Loucy (cell line): ENCODE data around the gene FGR.

ENCODE experiments used
- H2AFZ ChIP-seq: fragments of 200-600 bp; sonication (generic); 2 replicates; pipeline ENCODE4 v1.6.0; 2016; ENCODE audit warnings: antibody characterized with exemption, mild to moderate bottlenecking, low read length, moderate library complexity
- H3F3A ChIP-seq: fragments of 200-600 bp; 2 replicates; pipeline ENCODE4 v1.6.0; 2016; ENCODE audit warnings: antibody characterized with exemption, low read depth, mild to moderate bottlenecking
- H3K27me3 ChIP-seq: fragments of 200-600 bp; sonication (generic); 2 replicates; pipeline ENCODE4 v1.6.1; 2014; ENCODE audit warnings: low read length, mild to moderate bottlenecking; ENCODE audit not compliant: insufficient read depth, poor library complexity, severe bottlenecking
- H3K36me3 ChIP-seq: fragments of 200-600 bp; sonication (generic); 2 replicates; pipeline ENCODE4 v1.6.1; 2016; ENCODE audit warnings: low read length; ENCODE audit not compliant: insufficient read depth
- H3K4me1 ChIP-seq: fragments of 200-600 bp; sonication (generic); 2 replicates; pipeline ENCODE4 v1.5.1; 2014; ENCODE audit warnings: low read length, mild to moderate bottlenecking; ENCODE audit not compliant: insufficient read depth, poor library complexity, severe bottlenecking
- H3K4me2 ChIP-seq: fragments of 200-600 bp; sonication (generic); 2 replicates; pipeline ENCODE4 v1.6.0; 2014; ENCODE audit warnings: antibody characterized with exemption, low read length, low read depth, mild to moderate bottlenecking; ENCODE audit not compliant: poor library complexity, severe bottlenecking
- H3K4me3 ChIP-seq: fragments of 200-600 bp; sonication (generic); 2 replicates; pipeline ENCODE4 v1.5.1; 2014; ENCODE audit warnings: low read length, mild to moderate bottlenecking, mixed read lengths; ENCODE audit not compliant: poor library complexity, severe bottlenecking
- H3K79me2 ChIP-seq: fragments of 200-600 bp; sonication (generic); 2 replicates; pipeline ENCODE4 v1.6.1; 2014; ENCODE audit warnings: low read length; ENCODE audit not compliant: insufficient read depth
- H3K9ac ChIP-seq: fragments of 200-600 bp; sonication (generic); 2 replicates; pipeline ENCODE4 v1.6.0; 2014; ENCODE audit warnings: mild to moderate bottlenecking, low read depth, low read length, moderate library complexity; ENCODE audit not compliant: poor library complexity, severe bottlenecking
- H3K9me2 ChIP-seq: fragments of 200-600 bp; sonication (generic); replicated peaks from 2 replicates; pipeline ENCODE4 v1.6.1; 2016; ENCODE audit warnings: low read depth, low read length, mixed read lengths
- H3K9me3 ChIP-seq: fragments of 200-600 bp; sonication (generic); 2 replicates; pipeline ENCODE4 v1.6.1; 2014; ENCODE audit warnings: mild to moderate bottlenecking, antibody characterized with exemption, low read length, low read depth; ENCODE audit not compliant: insufficient read depth
- H4K20me1 ChIP-seq: fragments of 200-600 bp; sonication (generic); 2 replicates; pipeline ENCODE4 v1.6.0; 2014; ENCODE audit warnings: antibody characterized with exemption, low read length, mild to moderate bottlenecking; ENCODE audit not compliant: insufficient read depth, poor library complexity, severe bottlenecking
- CTCF ChIP-seq: fragments of 200-600 bp; sonication (generic); conservative IDR thresholded peaks from 2 replicates; pipeline ENCODE4 v1.5.1; 2014; ENCODE audit warnings: mild to moderate bottlenecking, antibody characterized with exemption, low read length
- EZH2phosphoT487 ChIP-seq: fragments of 200-600 bp; IDR thresholded peaks from 2 replicates; pipeline ENCODE4 v1.6.1; 2018; ENCODE audit warnings: antibody characterized with exemption, mild to moderate bottlenecking, moderate library complexity, borderline replicate concordance

The FGR gene

GRCh38 chr1:27638805-27639204 is 3.8 kb upstream of the FGR start:
- Histone ChIP-seq H3K4me1 (peaks cover 12% of the 10 kb centered on the region), H3F3A (no peaks in the 10 kb centered on the region; the same call in 1 of the 2 replicates), H3K4me2 (no peak overlapping the region), H3K27me3 (no peaks in the 10 kb centered on the region), H3K36me3 (no peaks in the 10 kb centered on the region), H3K9me2 (no peaks in the 10 kb centered on the region), H3K79me2 (no peaks in the 10 kb centered on the region), H2AFZ (no peak overlapping the region), H3K4me3 (no peak overlapping the region), H3K9me3 (no peaks in the 10 kb centered on the region), H4K20me1 (no peaks in the 10 kb centered on the region), H3K9ac (no peak overlapping the region)
- TF ChIP-seq EZH2phosphoT487 (no peak), CTCF (no peak)

- H3K36me3 ChIP-seq, result no peaks in the 10 kb centered on the region
- H3K79me2 ChIP-seq, result no peaks in the 10 kb centered on the region
- H3K27me3 ChIP-seq, result no peaks in the 10 kb centered on the region
- H3K4me3 ChIP-seq, result no peak overlapping the region
- no peaks in the 10 kb centered on the region for H3K9me2 ChIP-seq
- H3K4me1 ChIP-seq, result peaks cover 18% of the 10 kb centered on the region
- H4K20me1 ChIP-seq, result no peaks in the 10 kb centered on the region
- TF ChIP-seq EZH2phosphoT487, result no peak
- no peak for TF ChIP-seq CTCF
- H3K9me3 ChIP-seq, result no peaks in the 10 kb centered on the region
- H3K9ac ChIP-seq, result no peak overlapping the region
- no peak overlapping the region for H2AFZ ChIP-seq
- H3K4me2 ChIP-seq, result no peak overlapping the region
- no peaks in the 10 kb centered on the region; the same call in 1 of the 2 replicates for H3F3A ChIP-seq
Measured at GRCh38 chr1:27638047-27638734, 3.2 kb upstream of the FGR start.

DNA sequence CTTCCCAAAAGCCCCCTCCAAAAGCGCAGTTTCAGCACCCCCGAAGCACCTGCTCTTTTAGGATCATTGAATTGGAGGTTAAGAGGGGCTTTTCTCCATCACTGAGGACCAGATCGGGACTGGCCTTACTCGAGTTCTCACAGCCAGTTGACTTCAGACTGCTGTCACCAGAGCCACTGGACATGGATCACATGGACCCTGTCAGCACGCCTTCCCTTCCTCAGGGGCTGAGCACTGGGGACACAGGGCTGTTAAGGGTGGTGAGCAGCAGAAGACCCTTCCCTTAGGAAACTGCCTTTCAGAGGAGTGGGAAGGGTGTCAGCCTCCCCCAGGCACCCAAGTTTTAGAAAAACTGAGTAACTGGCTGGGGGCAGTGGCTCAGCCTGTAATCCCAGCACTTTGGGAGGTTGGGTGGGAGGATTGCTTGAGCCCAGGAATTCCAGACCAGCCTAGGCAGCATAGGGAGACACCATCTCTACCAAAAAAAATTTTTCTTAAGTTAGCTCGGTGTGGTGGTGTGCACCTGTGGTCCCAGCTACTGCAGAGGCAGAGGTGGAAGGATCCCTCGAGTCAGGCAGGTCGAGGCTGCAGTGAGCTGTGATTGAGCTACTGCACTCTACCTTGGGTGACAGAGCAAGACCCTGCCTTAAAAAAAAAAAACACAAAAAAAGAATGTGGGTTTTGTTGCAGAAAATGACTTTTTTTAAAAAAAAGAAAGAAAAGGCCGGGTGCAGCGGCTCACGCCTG is 584 bp upstream of the FGR start:
- no peak overlapping the region for H3K4me3 ChIP-seq
- no peaks in the 10 kb centered on the region for H3K36me3 ChIP-seq
- H3K9me2 ChIP-seq, result no peaks in the 10 kb centered on the region
- TF ChIP-seq CTCF, result no peak
- no peak for TF ChIP-seq EZH2phosphoT487
- H3K9me3 ChIP-seq, result no peaks in the 10 kb centered on the region
- H4K20me1 ChIP-seq, result no peaks in the 10 kb centered on the region
- no peaks in the 10 kb centered on the region for H3K79me2 ChIP-seq
- peaks cover 44% of the 10 kb centered on the region for H3K4me1 ChIP-seq
- H3K27me3 ChIP-seq, result no peaks in the 10 kb centered on the region
- no peak overlapping the region for H2AFZ ChIP-seq
- H3F3A ChIP-seq, result no peaks in the 10 kb centered on the region; the same call in 1 of the 2 replicates
- no peak overlapping the region for H3K4me2 ChIP-seq
- no peak overlapping the region for H3K9ac ChIP-seq
